ENCODE results near the gene WHAMM. TPM values are rescaled to one million over a fixed set of nuclear protein-coding genes. Genes with fewer than 3 reads are reported as not detected.
"Not testable (repeated sequence)": the region's sequence is repeated elsewhere in the genome, so short reads cannot be mapped to it uniquely, and the experiment has no call there.

Gene WHAMM
- total RNA-seq, result 5.1 and 6.7 TPM in 2 replicates

GRCh38 chr15:82809308-82810060 lies at the start of gene WHAMM:
TSS of gene WHAMM (plus strand) at chr15:82809628. CDS start at chr15:82809727, 99 bp downstream.
- peak; percentile 99 for DNase-seq
- intact Hi-C loops (cut with micrococcal nuclease), result loop anchor here (1.0 to 5.0 kb wide), 5 partner anchors 59 to 389 kb away; partner anchors contain the start of genes C15orf40 and RPS17
- peaks cover 14% of the 10 kb centered on the region for H3K27me3 Mint-ChIP-seq
- H3K4me1 Mint-ChIP-seq, result peaks cover 20% of the 10 kb centered on the region
- peaks cover 22% of the 10 kb centered on the region for H3K36me3 Mint-ChIP-seq (ENCODE audit: low read depth)
- H3K27ac Mint-ChIP-seq, result peak within 1 kb of the TSS; percentile 95
- no peaks in the 10 kb centered on the region for H3K9me3 Mint-ChIP-seq
- H3K4me3 Mint-ChIP-seq, result peak within 1 kb of the TSS; percentile 88

- Mint-ChIP-seq H3K9me3 (no peaks in the 10 kb centered on the region), H3K4me3 (no peak overlapping the region), H3K27ac (peak overlapping the region; percentile 29), H3K4me1 (peaks cover 13% of the 10 kb centered on the region), H3K36me3 (ENCODE audit: low read depth) (peaks cover 25% of the 10 kb centered on the region), H3K27me3 (no peaks in the 10 kb centered on the region)
- DNase-seq, result no peak
- intact Hi-C loops (cut with micrococcal nuclease), result no loop called here
These were observed 45.9 kb upstream of the WHAMM start for GRCh38 chr15:82763361-82764116.

- no peak overlapping the region for H3K27ac Mint-ChIP-seq
- no peak for DNase-seq
- H3K4me3 Mint-ChIP-seq, result no peak overlapping the region
- H3K4me1 Mint-ChIP-seq, result peaks cover 13% of the 10 kb centered on the region
- peaks cover 22% of the 10 kb centered on the region for H3K36me3 Mint-ChIP-seq (ENCODE audit: low read depth)
- no peaks in the 10 kb centered on the region for H3K27me3 Mint-ChIP-seq
- intact Hi-C loops (cut with micrococcal nuclease), result no loop called here
- no peaks in the 10 kb centered on the region for H3K9me3 Mint-ChIP-seq
These were observed 45.3 kb upstream of the WHAMM start for GRCh38 chr15:82764117-82764490.

GRCh38 chr15:82764740-82765139 lies 44.7 kb upstream of the WHAMM start:
- peaks cover 22% of the 10 kb centered on the region for H3K36me3 Mint-ChIP-seq (ENCODE audit: low read depth)
- intact Hi-C loops (cut with micrococcal nuclease), result no loop called here
- H3K27me3 Mint-ChIP-seq, result no peaks in the 10 kb centered on the region
- peaks cover 13% of the 10 kb centered on the region for H3K4me1 Mint-ChIP-seq
- no peak overlapping the region for H3K27ac Mint-ChIP-seq
- H3K4me3 Mint-ChIP-seq, result no peak overlapping the region
- no peak for DNase-seq
- no peaks in the 10 kb centered on the region for H3K9me3 Mint-ChIP-seq

- H3K4me1 Mint-ChIP-seq, result peaks cover 13% of the 10 kb centered on the region
These were observed 43.2 kb upstream of the WHAMM start for GRCh38 chr15:82766201-82766600.

GRCh38 chr15:82767163-82767829 lies 42.1 kb upstream of the WHAMM start:
- Mint-ChIP-seq H3K4me3 (no peak overlapping the region), H3K27me3 (no peaks in the 10 kb centered on the region), H3K27ac (no peak overlapping the region), H3K4me1 (peaks cover 13% of the 10 kb centered on the region), H3K9me3 (no peaks in the 10 kb centered on the region), H3K36me3 (ENCODE audit: low read depth) (peaks cover 17% of the 10 kb centered on the region)
- no peak for DNase-seq
- intact Hi-C loops (cut with micrococcal nuclease), result no loop called here

More at GRCh38 chr15:82766201-82766600, 43.2 kb upstream of the WHAMM start:
- intact Hi-C loops (cut with micrococcal nuclease); DNase-seq; H3K27ac Mint-ChIP-seq; H3K4me3 Mint-ChIP-seq; H3K9me3 Mint-ChIP-seq; H3K27me3 Mint-ChIP-seq: not testable (repeated sequence)
- peaks cover 18% of the 10 kb centered on the region for H3K36me3 Mint-ChIP-seq (ENCODE audit: low read depth)

- no peaks in the 10 kb centered on the region for H3K9me3 Mint-ChIP-seq
- peaks cover 10% of the 10 kb centered on the region for H3K36me3 Mint-ChIP-seq (ENCODE audit: low read depth)
- intact Hi-C loops (cut with micrococcal nuclease), result no loop called here
- peaks cover 8% of the 10 kb centered on the region for H3K4me1 Mint-ChIP-seq
- no peak overlapping the region for H3K27ac Mint-ChIP-seq
- no peak overlapping the region for H3K4me3 Mint-ChIP-seq
- DNase-seq, result no peak
- peaks cover 4% of the 10 kb centered on the region for H3K27me3 Mint-ChIP-seq
These were observed 40.9 kb upstream of the WHAMM start for GRCh38 chr15:82768414-82769054.

GRCh38 chr15:82771789-82772607 lies 37.4 kb upstream of the WHAMM start:
- DNase-seq, result no peak
- Mint-ChIP-seq H3K4me3 (no peak overlapping the region), H3K4me1 (no peaks in the 10 kb centered on the region), H3K27me3 (peaks cover 13% of the 10 kb centered on the region), H3K36me3 (ENCODE audit: low read depth) (peaks cover 4% of the 10 kb centered on the region), H3K27ac (no peak overlapping the region), H3K9me3 (no peaks in the 10 kb centered on the region)
- intact Hi-C loops (cut with micrococcal nuclease), result no loop called here

GRCh38 chr15:82774496-82774895 lies 34.9 kb upstream of the WHAMM start:
- intact Hi-C loops (cut with micrococcal nuclease), result no loop called here
- DNase-seq, result no peak
- H3K4me3 Mint-ChIP-seq, result no peak overlapping the region
- no peaks in the 10 kb centered on the region for H3K9me3 Mint-ChIP-seq
- H3K4me1 Mint-ChIP-seq, result no peaks in the 10 kb centered on the region
- peaks cover 13% of the 10 kb centered on the region for H3K27me3 Mint-ChIP-seq
- H3K36me3 Mint-ChIP-seq (ENCODE audit: low read depth), result no peaks in the 10 kb centered on the region
- no peak overlapping the region for H3K27ac Mint-ChIP-seq

- intact Hi-C loops (cut with micrococcal nuclease), result no loop called here
- no peak overlapping the region for H3K27ac Mint-ChIP-seq
- peaks cover 7% of the 10 kb centered on the region for H3K27me3 Mint-ChIP-seq
- no peak for DNase-seq
- no peak overlapping the region for H3K4me3 Mint-ChIP-seq
- H3K36me3 Mint-ChIP-seq (ENCODE audit: low read depth), result no peaks in the 10 kb centered on the region
- no peaks in the 10 kb centered on the region for H3K9me3 Mint-ChIP-seq
- H3K4me1 Mint-ChIP-seq, result no peaks in the 10 kb centered on the region
These were observed 30.7 kb upstream of the WHAMM start for GRCh38 chr15:82778755-82779154.

- H3K27ac Mint-ChIP-seq, result no peak overlapping the region
- H3K9me3 Mint-ChIP-seq, result no peaks in the 10 kb centered on the region
- H3K27me3 Mint-ChIP-seq, result peaks cover 8% of the 10 kb centered on the region
- H3K4me1 Mint-ChIP-seq, result no peaks in the 10 kb centered on the region
- H3K4me3 Mint-ChIP-seq, result no peak overlapping the region
- intact Hi-C loops (cut with micrococcal nuclease), result no loop called here
- DNase-seq, result no peak
- H3K36me3 Mint-ChIP-seq (ENCODE audit: low read depth), result no peaks in the 10 kb centered on the region
These were observed 28.1 kb upstream of the WHAMM start for GRCh38 chr15:82781349-82781748.

- H3K4me3 Mint-ChIP-seq, result no peak overlapping the region
- intact Hi-C loops (cut with micrococcal nuclease), result no loop called here
- H3K27me3 Mint-ChIP-seq, result peaks cover 19% of the 10 kb centered on the region
- no peaks in the 10 kb centered on the region for H3K36me3 Mint-ChIP-seq (ENCODE audit: low read depth)
- no peaks in the 10 kb centered on the region for H3K4me1 Mint-ChIP-seq
- DNase-seq, result no peak
- no peak overlapping the region for H3K27ac Mint-ChIP-seq
- no peaks in the 10 kb centered on the region for H3K9me3 Mint-ChIP-seq
These were observed 20.9 kb upstream of the WHAMM start for GRCh38 chr15:82788496-82788895.

- H3K4me1 Mint-ChIP-seq, result no peaks in the 10 kb centered on the region
- peaks cover 22% of the 10 kb centered on the region for H3K27me3 Mint-ChIP-seq
- H3K36me3 Mint-ChIP-seq (ENCODE audit: low read depth), result no peaks in the 10 kb centered on the region
- no peak for DNase-seq
- peaks cover 9% of the 10 kb centered on the region for H3K9me3 Mint-ChIP-seq
- no peak overlapping the region for H3K27ac Mint-ChIP-seq
- intact Hi-C loops (cut with micrococcal nuclease), result no loop called here
- H3K4me3 Mint-ChIP-seq, result no peak overlapping the region
These were observed 19.9 kb upstream of the WHAMM start for GRCh38 chr15:82789491-82789890.
